Measurements from ENCODE around the gene HHATL. TPM values are rescaled to one million over a fixed set of nuclear protein-coding genes. Genes with fewer than 3 reads are reported as not detected.

Gene HHATL
- 51.8 TPM for total RNA-seq

GRCh38 chr3:42702066-42702951, at the start of gene HHATL:
TSS of gene HHATL (minus strand) at chr3:42702798. CDS start at chr3:42700826, 1,972 bp downstream.
- DNase-seq, result peak; percentile 78

GRCh38 chr3:42751609-42752008, 49.0 kb upstream of the HHATL start:
- no peak for DNase-seq

GRCh38 chr3:42750834-42751233, 48.2 kb upstream of the HHATL start:
- no peak for DNase-seq

- DNase-seq, result no peak
Observed at GRCh38 chr3:42749753-42750231, 47.2 kb upstream of the HHATL start.

- no peak for DNase-seq
Observed at GRCh38 chr3:42749025-42749752, 46.6 kb upstream of the HHATL start.

GRCh38 chr3:42747581-42747980, 45.0 kb upstream of the HHATL start:
- DNase-seq, result no peak

- peak; percentile 87 for DNase-seq
Observed at GRCh38 chr3:42746455-42747450, 44.2 kb upstream of the HHATL start.

GRCh38 chr3:42745776-42746454, 43.3 kb upstream of the HHATL start:
- DNase-seq, result no peak

GRCh38 chr3:42745291-42745745, 42.7 kb upstream of the HHATL start:
- no peak for DNase-seq

- DNase-seq, result no peak
Observed at GRCh38 chr3:42743204-42743995, 40.8 kb upstream of the HHATL start.

GRCh38 chr3:42742688-42743087, 40.1 kb upstream of the HHATL start:
- DNase-seq, result no peak

GRCh38 chr3:42742259-42742658, 39.7 kb upstream of the HHATL start:
- no peak for DNase-seq

GRCh38 chr3:42741796-42742195, 39.2 kb upstream of the HHATL start:
- DNase-seq, result no peak

- peak; percentile 78 for DNase-seq
Observed at GRCh38 chr3:42739401-42740158, 37.0 kb upstream of the HHATL start.

GRCh38 chr3:42736531-42736930, 33.9 kb upstream of the HHATL start:
- DNase-seq, result no peak

GRCh38 chr3:42736081-42736480, 33.5 kb upstream of the HHATL start:
- no peak for DNase-seq

GRCh38 chr3:42735615-42736014, 33.0 kb upstream of the HHATL start:
- no peak for DNase-seq

GRCh38 chr3:42735019-42735418, 32.4 kb upstream of the HHATL start:
- no peak for DNase-seq

GRCh38 chr3:42734263-42734860, 31.8 kb upstream of the HHATL start:
- no peak for DNase-seq

Measured in tongue (tissue), 2 donors.